ENCODE results near the gene IDH3G.

DNA sequence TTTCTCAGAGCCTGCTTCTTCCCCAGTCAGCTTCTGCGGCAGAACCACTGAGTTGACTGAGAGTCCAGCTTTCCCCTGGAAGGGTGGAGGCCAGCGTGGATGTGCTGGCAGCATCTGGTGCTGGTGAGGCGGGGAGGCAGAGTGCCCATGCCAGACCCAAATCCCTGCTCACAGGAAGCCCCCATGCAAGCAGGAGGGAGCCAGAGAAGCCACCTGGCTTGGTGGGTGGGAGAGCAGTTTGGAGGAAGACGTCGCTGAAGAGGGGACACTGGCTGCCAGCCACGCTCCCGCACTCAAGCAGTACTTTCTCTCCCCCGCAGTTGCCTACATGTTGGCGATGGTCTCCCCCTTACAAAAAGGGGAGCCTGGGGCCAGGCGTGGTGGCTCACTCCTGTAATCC lies 30.2 kb upstream of the IDH3G start:
- TF ChIP-seq, protein P1, sequence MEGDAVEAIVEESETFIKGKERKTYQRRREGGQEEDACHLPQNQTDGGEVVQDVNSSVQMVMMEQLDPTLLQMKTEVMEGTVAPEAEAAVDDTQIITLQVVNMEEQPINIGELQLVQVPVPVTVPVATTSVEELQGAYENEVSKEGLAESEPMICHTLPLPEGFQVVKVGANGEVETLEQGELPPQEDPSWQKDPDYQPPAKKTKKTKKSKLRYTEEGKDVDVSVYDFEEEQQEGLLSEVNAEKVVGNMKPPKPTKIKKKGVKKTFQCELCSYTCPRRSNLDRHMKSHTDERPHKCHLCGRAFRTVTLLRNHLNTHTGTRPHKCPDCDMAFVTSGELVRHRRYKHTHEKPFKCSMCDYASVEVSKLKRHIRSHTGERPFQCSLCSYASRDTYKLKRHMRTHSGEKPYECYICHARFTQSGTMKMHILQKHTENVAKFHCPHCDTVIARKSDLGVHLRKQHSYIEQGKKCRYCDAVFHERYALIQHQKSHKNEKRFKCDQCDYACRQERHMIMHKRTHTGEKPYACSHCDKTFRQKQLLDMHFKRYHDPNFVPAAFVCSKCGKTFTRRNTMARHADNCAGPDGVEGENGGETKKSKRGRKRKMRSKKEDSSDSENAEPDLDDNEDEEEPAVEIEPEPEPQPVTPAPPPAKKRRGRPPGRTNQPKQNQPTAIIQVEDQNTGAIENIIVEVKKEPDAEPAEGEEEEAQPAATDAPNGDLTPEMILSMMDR (IDR thresholded peaks at IDR 0.05; ENCODE audit: low read depth, low read length, poor library complexity, severe bottlenecking) = no peak
- no peak for TF ChIP-seq EZH2phosphoT487 (IDR thresholded peaks at IDR 0.05; ENCODE audit: borderline replicate concordance, low read length)

Data from DOHH2 (cell line).